Measurements from ENCODE around the gene OR8D1. TPM values are rescaled to one million over a fixed set of nuclear protein-coding genes. Genes with fewer than 3 reads are reported as not detected.
A peak's percentile ranks its signal among the peaks of the same experiment; 100 is the strongest.

Gene OR8D1
- not detected in 2 replicates for total RNA-seq (2014; rRNA removed; shearing (Covaris generic))

- DNase-seq (ENCODE audit: low spot score), result no peak
Measured at GRCh38 chr11:124313849-124314248, at the start of gene OR8D1. Gene OR8D1, minus strand, starts transcription at chr11:124313949. Its CDS starts 3,183 bp downstream, at chr11:124310766.

GRCh38 chr11:124359566-124359965 is 45.8 kb upstream of the OR8D1 start:
- DNase-seq (ENCODE audit: low spot score), result no peak

DNA sequence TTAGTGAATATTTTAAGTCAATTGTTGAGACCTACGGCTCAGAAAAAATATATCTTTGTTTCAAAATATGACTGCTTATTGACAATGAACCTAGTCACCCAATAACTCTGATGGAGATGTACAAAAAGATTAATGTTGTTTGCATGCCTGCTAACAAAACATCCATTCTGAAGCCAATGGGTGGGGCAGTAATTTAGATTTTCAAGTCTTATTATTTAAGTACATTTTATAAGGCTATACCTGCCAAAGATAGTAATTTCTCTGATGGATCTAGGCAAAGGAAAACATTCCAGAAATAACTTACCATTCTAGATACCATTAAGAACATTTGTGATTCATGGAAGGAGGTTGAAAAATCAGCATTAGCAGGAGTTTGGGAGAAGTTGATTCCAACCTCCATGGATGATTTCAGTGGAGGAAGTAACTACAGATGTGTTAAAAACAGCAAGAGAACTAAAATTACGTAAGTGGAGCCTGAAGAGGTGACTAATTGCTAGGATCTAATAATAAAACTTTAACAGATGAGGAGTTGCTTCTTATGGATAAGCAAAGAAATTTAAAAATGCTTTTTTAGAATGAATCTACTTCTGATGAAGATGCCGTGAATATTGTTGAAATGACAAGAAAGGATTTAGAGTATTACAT is 32.7 kb upstream of the OR8D1 start:
- DNase-seq (ENCODE audit: low spot score), result no peak

- peak; percentile 17 for DNase-seq (ENCODE audit: low spot score)
Measured at GRCh38 chr11:124344346-124344745, 30.6 kb upstream of the OR8D1 start.

- no peak for DNase-seq (ENCODE audit: low spot score)
Measured at GRCh38 chr11:124340142-124340447, 26.3 kb upstream of the OR8D1 start.

DNA sequence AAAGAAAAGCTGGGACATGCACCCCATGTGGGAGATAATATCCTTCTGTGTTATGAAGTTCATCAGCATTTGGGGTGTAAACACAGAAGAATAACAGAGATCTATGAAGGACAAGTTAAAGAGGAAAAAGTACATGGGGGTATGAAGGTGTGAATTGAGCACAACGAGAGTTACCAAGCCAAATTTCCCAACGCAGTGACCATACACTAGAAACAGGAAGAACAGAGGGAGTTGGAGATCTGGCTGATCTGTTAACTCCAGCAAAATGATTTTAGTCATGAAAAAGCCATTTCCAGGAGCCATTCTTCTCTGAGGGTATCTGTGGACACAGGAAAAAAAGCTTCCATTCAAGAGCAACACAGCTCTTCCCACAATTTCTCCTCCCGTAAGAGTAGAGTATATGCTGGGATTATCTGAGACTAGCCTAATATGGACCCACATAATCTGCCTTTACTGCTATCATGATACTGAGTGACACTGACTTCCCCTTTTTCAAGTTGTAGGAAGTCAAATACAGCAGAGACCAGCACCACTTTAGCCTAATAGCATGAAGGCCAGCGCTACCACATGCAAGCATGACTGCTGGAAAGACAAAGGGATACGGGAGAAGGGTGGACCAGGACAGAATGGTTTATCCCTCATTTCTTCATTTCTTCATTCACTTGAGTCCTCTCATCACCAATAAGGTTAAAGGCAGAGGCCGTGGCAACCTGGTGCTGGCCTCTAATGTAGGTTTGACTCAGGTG is 25.8 kb upstream of the OR8D1 start:
- DNase-seq (ENCODE audit: low spot score), result no peak

GRCh38 chr11:124331873-124332272 is 18.1 kb upstream of the OR8D1 start:
- DNase-seq (ENCODE audit: low spot score), result no peak

- no peak for DNase-seq (ENCODE audit: low spot score)
Measured at GRCh38 chr11:124329787-124330478, 16.2 kb upstream of the OR8D1 start.

DNA sequence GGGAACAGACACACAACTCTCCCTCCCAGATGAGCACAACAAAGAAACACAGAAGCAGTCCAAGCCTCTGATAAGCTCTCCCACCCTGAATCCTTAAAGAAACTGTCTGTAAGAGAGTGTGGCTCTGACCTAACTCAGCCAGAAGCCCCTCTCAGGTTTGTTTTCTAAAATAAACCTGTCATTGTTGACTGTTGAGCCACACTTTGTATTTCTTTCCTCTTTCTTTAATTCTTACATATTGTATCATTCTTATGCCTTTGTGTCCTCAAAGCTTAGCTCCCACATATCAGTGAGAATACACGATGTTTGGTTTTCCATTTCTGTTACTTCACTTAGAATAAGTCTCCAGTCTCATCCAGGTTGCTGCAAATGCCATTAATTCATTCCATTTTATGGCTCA is 14.0 kb upstream of the OR8D1 start:
- DNase-seq (ENCODE audit: low spot score), result no peak

GRCh38 chr11:124322356-124322755 is 8.6 kb upstream of the OR8D1 start:
- no peak for DNase-seq (ENCODE audit: low spot score)

DNA sequence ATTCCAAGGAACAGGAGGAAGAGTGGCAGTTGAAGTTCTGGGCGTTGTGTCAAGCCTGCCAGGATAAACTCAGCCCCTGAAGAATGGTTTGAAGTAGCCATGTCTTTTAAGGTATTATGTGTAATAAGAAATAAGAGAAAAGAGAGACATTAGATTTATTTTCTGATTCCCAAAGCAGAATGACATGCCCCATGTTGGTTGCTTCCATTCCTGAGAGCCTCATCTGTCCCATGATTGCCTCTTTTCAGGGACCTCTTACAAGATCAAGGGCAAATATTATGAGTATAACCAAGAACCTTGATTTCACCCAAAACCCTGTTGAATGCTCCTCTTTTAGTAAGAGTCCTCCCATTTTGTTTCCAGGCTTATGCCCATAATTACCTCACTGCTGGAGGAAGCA is 6.3 kb upstream of the OR8D1 start, which contains the start of gene OR8D2:
Gene OR8D2 (minus strand): TSS at position 101 of the 400 bp plus-strand sequence. CDS start 0 bp downstream, at position 101.
- no peak for DNase-seq (ENCODE audit: low spot score)

DNA sequence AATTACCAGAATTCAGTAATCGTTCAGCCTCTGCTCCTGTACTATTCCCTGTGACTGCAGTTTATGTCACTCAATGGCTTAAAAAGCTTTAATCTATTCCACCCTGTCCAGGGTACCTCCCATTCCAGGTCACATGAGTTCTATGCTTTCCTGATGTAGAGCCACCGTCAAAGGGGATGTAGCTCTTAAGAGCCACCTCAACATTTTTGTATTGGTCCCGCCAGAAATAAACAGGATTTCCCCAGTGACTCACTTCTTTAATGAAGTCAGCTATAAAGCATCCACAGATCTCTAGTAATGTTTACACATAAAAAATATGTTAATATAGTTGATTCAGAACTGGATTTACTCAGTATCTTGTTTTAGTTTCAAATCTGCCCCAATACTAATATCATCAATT is 1.3 kb upstream of the OR8D1 start:
- DNase-seq (ENCODE audit: low spot score), result peak; percentile 43

DNA sequence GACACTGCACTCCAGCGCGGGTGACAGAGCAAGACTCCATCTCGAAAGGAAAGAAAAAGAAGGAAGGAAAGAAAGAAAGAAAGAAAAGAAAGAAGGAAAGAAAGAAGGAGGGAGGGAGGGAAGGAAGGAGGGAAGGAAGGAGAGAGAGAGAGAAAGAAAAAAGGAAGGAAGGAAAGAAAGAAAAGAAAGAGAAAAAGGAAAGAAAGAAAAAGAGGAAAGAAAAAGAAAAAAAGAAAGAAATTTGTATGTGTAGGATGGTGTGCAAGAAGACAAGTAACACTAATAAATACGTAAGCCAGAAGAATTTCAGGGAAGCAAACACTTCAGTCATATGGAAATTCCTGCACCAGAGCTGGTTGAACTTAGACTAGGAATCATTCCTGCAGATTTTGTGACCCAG is 618 bp downstream of the OR8D1 start:
- DNase-seq (ENCODE audit: low spot score), result no peak

DNA sequence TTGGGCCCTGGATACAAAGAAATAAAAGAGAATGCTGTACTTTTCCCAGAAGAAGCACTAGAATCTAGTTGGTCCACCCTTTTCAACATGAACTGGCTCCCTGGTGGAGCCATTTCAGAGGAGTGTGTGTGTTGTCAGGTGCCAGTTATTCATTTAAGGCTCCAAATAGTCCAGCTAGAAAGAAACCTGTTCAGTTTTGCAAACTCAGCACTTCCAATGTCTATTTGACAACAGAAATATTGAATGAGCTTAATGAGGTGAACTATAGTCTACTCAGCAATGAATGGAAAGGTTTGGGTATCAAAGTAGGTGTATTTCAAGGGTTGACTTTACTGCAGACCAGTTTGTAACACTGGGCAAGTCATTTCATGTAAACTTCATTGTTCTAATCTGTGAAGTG is 2.1 kb downstream of the OR8D1 start:
- DNase-seq (ENCODE audit: low spot score), result no peak

GRCh38 chr11:124311269-124311668 is 2.5 kb downstream of the OR8D1 start:
- DNase-seq (ENCODE audit: low spot score), result no peak

GRCh38 chr11:124310721-124311120 is 3.0 kb downstream of the OR8D1 start:
- no peak for DNase-seq (ENCODE audit: low spot score)

DNA sequence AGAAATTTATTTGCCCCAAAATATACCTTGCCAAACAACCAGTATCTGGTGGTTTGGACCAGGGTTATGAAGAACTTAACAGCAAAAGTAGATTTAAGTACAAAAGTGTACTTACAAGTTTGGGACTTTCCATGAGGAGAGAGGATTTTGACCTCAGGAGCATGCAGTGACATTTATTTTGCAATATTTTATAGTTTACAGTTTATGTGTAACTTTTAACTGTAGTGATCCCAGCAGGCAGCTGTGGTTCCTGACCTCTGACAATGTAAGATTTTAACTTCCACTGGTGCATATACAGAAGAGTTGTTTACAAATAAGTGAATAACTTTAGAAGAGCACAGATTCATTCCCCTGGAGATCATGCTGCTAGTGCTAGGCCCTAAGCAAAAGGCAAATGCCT is 6.7 kb downstream of the OR8D1 start:
- no peak for DNase-seq (ENCODE audit: low spot score)

DNA sequence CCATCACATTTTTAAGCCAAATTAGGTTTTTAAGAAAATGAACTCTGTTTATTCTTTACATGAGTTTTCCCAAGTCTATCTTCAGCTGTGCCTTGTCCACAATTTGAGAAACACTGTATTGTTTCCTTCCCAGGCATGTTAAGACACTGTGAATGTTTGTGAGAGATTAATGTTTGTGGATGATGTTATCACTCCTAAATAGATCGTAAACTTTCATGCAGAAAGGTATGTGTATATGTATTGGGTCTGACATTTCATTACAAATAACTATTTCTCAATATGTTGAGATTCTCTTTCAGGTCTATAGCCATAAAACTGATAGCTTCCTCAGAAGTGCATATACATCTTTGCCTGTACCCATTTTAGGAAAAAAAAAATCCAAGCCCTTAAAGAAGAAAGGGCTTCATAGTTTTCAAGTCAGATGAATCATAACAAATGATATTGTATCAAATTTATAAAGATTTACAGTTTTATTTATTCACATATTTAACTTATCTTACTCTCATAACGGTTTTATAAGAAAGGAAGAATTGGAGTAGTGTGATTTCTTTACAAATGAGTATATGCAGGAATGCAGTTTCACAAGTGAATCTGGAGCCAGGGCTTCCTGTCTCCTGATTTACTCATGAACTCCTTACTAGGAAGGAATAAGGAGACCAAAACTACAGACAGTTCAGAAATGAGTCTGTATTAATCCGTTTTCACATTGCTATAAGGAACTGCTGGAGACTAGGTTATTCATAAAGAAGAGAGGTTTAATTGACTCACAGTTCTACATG is 11.2 kb downstream of the OR8D1 start:
- DNase-seq (ENCODE audit: low spot score), result no peak

DNA sequence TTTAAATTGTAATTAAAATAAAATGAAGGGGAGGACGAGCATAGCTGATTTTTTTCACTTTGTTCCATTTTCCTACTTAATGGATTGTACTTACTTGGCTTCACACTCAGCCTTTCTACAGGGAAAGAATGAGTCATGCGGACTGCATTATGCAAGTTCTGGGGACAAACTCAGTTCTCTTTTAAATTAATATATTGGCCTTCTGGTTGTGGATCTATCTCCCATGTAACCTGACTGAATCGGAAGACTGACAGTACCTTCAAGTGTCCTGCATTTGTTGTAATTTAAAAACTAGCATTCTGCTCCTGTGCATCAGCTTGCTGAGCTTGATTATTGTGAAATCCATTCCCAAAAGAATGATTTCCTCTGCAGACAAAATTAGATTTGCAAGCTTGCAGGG is 12.2 kb downstream of the OR8D1 start:
- DNase-seq (ENCODE audit: low spot score), result peak; percentile 69

DNA sequence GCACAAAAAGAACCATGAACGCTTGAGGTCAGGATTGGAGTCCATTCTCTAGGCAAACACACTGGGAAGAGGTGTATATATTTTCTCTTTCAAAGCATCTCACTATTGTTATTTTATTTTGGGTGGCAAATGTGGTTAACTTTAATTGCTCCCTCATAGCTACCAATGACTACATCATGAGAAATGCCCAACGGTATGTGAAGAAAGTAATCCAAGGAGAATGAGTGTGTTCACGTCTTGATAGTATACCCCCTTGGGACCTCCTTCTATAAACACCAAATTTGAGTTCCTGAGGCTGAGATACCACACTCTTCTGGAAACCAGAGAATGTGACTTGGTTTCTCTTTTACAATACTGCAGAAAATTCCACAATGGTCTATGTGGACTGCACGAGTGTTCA is 15.8 kb downstream of the OR8D1 start:
- peak; percentile 30 for DNase-seq (ENCODE audit: low spot score)

GRCh38 chr11:124296016-124296415 is 17.7 kb downstream of the OR8D1 start:
- DNase-seq (ENCODE audit: low spot score), result no peak

GRCh38 chr11:124294687-124295086 is 19.1 kb downstream of the OR8D1 start:
- DNase-seq (ENCODE audit: low spot score), result no peak
